ENCODE data around the gene SPARC. TPM values are rescaled to one million over a fixed set of nuclear protein-coding genes. Genes with fewer than 3 reads are reported as not detected.

Gene SPARC
- total RNA-seq, 6 donors from 2014 or later = 234 to 1,553 (median 581) TPM

- Histone ChIP-seq H3K4me1 (peaks cover 16 to 29% (median 18%) of the 10 kb centered on the region in 4 donors), H3K36me3 (no peaks in the 10 kb centered on the region), H3K4me3 (no peak overlapping the region), H3K9me3 (no peaks in the 10 kb centered on the region), H3K27me3 (no peaks in the 10 kb centered on the region), H3K27ac (peak overlapping the region in 3 of 4 donors; percentile 4 to 91 (median 88))
- ATAC-seq (ENCODE audit: low FRiP score in 2 of 2) (no peak), DNase-seq (no peak)
- WGBS, 2 donors = 86 to 88% methylated on average over 3 of the region's 3 CpGs
- TF ChIP-seq EP300 (IDR thresholded peaks at IDR 0.05) (no peak), POLR2AphosphoS5 (IDR thresholded peaks at IDR 0.05) (no peak), CTCF (IDR thresholded peaks at IDR 0.05) (no peak), POLR2A (IDR thresholded peaks at IDR 0.05) (no peak)
Measured at GRCh38 chr5:151688436-151688835, 1.7 kb upstream of the SPARC start.

- ATAC-seq (ENCODE audit: low FRiP score in 2 of 2) = no peak
- DNase-seq = no peak
- 29 to 32% methylated on average over 10 of the region's 10 CpGs for WGBS, 2 donors
Measured at GRCh38 chr5:151685749-151686673, 704 bp downstream of the SPARC start.

GRCh38 chr5:151684690-151685361, 1.9 kb downstream of the SPARC start:
- Histone ChIP-seq H3K27me3 (no peaks in the 10 kb centered on the region), H3K27ac (peak overlapping the region; percentile 78 to 91 (median 90)), H3K9me3 (no peaks in the 10 kb centered on the region), H3K36me3 (peaks cover 0 to 13% (median 2%) of the 10 kb centered on the region in 4 donors), H3K4me3 (peak overlapping the region; percentile 54 to 69 (median 58)), H3K4me1 (peaks cover 45 to 54% (median 51%) of the 10 kb centered on the region in 4 donors)
- WGBS, 2 donors = 25 to 34% methylated on average over 8 of the region's 8 CpGs
- ATAC-seq (ENCODE audit: low FRiP score in 2 of 2) (peak; percentile 68 to 69), DNase-seq (no peak)
- TF ChIP-seq CTCF (IDR thresholded peaks at IDR 0.05) (peak in 1 of 6 experiments; percentile 21), POLR2A (IDR thresholded peaks at IDR 0.05) (peak in 2 of 4 donors; percentile 34 to 47), POLR2AphosphoS5 (IDR thresholded peaks at IDR 0.05) (peak; percentile 42 to 55), EP300 (IDR thresholded peaks at IDR 0.05) (no peak)

More at GRCh38 chr5:151685749-151686673, 704 bp downstream of the SPARC start:
- Histone ChIP-seq H3K36me3 (peaks cover 0 to 10% (median under 1%) of the 10 kb centered on the region in 4 donors), H3K27ac (peak overlapping the region; percentile 78 to 91 (median 90)), H3K27me3 (no peaks in the 10 kb centered on the region), H3K4me3 (peak overlapping the region; percentile 54 to 69 (median 58)), H3K4me1 (peaks cover 39 to 50% (median 42%) of the 10 kb centered on the region in 4 donors), H3K9me3 (no peaks in the 10 kb centered on the region)
- no peak for TF ChIP-seq POLR2AphosphoS5 (IDR thresholded peaks at IDR 0.05)
- no peak for TF ChIP-seq EP300 (IDR thresholded peaks at IDR 0.05)
- TF ChIP-seq CTCF (IDR thresholded peaks at IDR 0.05) = no peak
- no peak for TF ChIP-seq POLR2A (IDR thresholded peaks at IDR 0.05)

GRCh38 chr5:151683986-151684588, 2.6 kb downstream of the SPARC start:
- DNase-seq (no peak), ATAC-seq (ENCODE audit: low FRiP score in 2 of 2) (no peak)
- Histone ChIP-seq H3K4me1 (peaks cover 50 to 59% (median 56%) of the 10 kb centered on the region in 4 donors), H3K4me3 (peak overlapping the region in 3 of 4 donors; percentile 54 to 59 (median 56)), H3K36me3 (peaks cover 0 to 21% (median 2%) of the 10 kb centered on the region in 4 donors), H3K27ac (peak overlapping the region; percentile 68 to 91 (median 83)), H3K9me3 (no peaks in the 10 kb centered on the region), H3K27me3 (no peaks in the 10 kb centered on the region)
- TF ChIP-seq POLR2AphosphoS5 (IDR thresholded peaks at IDR 0.05) = no peak
- no peak for TF ChIP-seq EP300 (IDR thresholded peaks at IDR 0.05)
- TF ChIP-seq CTCF (IDR thresholded peaks at IDR 0.05) = no peak
- no peak for TF ChIP-seq POLR2A (IDR thresholded peaks at IDR 0.05)
- WGBS, 2 donors = 70 to 74% methylated on average over 2 of the region's 2 CpGs
